HCT116 (cell line): ENCODE measurements around the gene SLC44A2.

Source experiments
- CTCF ChIP-seq, 3 experiments: fragments of 200-600 bp in 1 of 3; sonication (generic) in 1 of 3; IDR thresholded peaks in 2 of 3; conservative IDR thresholded peaks in 1 of 3; 2 replicates each; pipeline ENCODE4 v1.5.1; 2012 to 2017; ENCODE audit warnings: low read depth in 2 of 3, low read length in 2 of 3, antibody characterized with exemption in 1 of 3, borderline replicate concordance in 1 of 3, control low read depth in 1 of 3, mild to moderate bottlenecking in 1 of 3, mixed read lengths in 1 of 3, mixed run types in 1 of 3, moderate library complexity in 1 of 3; ENCODE audit not compliant: insufficient read depth in 1 of 3
- FOSL1 ChIP-seq: IDR thresholded peaks from 2 replicates; pipeline ENCODE4 v1.6.1; 2012; ENCODE audit warnings: low read depth
- POLR2A ChIP-seq: IDR thresholded peaks from 2 replicates; pipeline ENCODE4 v1.7.0; 2011; ENCODE audit warnings: borderline replicate concordance; ENCODE audit not compliant: insufficient read depth, insufficient read length; ENCODE audit errors: extremely low read depth
- ZNF274 ChIP-seq: fragments of 200-500 bp; sonication (Bioruptor generic); IDR thresholded peaks from 2 replicates; pipeline ENCODE4 v1.6.1; 2014; ENCODE audit warnings: mild to moderate bottlenecking, low read depth, low read length, inconsistent platforms

DNA sequence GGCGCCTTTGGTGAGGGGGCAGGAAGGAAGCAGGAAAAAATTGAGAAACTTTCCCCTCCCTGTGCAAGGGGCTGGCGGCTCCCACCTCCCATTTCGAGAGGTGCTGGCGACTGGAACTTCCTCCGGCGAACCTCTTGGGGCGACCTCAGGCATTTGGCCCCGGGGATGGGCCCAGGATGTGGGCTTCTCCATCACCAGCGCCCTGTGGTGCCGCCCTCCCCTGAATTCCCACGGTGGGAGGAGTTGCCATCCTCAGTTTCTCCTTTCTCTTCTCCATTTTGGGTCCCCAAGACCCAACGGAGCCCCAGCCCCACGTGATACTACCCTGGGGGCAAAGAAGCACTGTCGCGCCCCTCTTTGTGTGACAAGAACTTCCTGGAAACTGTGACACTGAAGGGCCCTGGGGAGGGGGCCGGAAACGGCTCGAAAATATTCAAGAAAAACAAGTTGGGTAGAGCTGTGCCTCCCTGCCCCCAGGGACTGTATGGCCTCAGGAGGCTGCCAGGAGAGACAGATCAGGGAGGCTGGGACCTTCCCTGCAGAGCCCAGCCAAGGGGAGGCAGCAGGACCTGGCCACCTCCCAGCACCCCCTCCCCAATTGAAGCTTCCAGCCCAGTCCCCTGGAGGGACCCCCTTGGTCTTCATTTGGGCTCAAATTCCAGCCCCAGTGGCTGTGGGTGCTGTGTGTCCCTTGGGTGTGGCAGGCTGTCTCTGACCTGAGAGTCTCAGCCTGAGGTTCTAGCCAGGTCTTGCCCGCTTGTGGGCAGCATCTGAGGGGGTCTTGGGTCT lies 22.1 kb upstream of the SLC44A2 start:
- no peak for TF ChIP-seq ZNF274
- no peak for TF ChIP-seq POLR2A
- no peak for TF ChIP-seq CTCF (IDR thresholded peaks at IDR 0.05 in 2 of 3, conservative IDR thresholded peaks at IDR 0.05 in 1 of 3; ENCODE audit: borderline replicate concordance in 1 of 3, insufficient read depth in 1 of 3, low read depth in 2 of 3, low read length in 2 of 3)
- TF ChIP-seq FOSL1 = no peak
